GM13976 (cell line): ENCODE measurements around the gene PDE6G.
"Not testable (repeated sequence)": the region's sequence is repeated elsewhere in the genome, so short reads cannot be mapped to it uniquely, and the experiment has no call there.

Experiments
- DNase-seq: peaks from one replicate; pipeline ENCODE4 v3.0.0; 2012; ENCODE audit warnings: low spot score
- in situ Hi-C: fragments of 300-500 bp; cut with MboI; formaldehyde crosslinking; loops from one replicate; pipeline ENCODE4 v1.12.0; 2022; ENCODE audit warnings: low sequenced_read_pairs, mixed read lengths, inconsistent platforms; ENCODE audit not compliant: unreplicated experiment
- TF ChIP-seq, protein P1 (sequence below): IDR thresholded peaks from 2 replicates; pipeline ENCODE4 v1.5.1; 2012; ENCODE audit warnings: borderline replicate concordance, mild to moderate bottlenecking; ENCODE audit not compliant: insufficient read depth; ENCODE audit errors: extremely low read depth, missing control alignments, control extremely low read depth

The PDE6G gene

DNA sequence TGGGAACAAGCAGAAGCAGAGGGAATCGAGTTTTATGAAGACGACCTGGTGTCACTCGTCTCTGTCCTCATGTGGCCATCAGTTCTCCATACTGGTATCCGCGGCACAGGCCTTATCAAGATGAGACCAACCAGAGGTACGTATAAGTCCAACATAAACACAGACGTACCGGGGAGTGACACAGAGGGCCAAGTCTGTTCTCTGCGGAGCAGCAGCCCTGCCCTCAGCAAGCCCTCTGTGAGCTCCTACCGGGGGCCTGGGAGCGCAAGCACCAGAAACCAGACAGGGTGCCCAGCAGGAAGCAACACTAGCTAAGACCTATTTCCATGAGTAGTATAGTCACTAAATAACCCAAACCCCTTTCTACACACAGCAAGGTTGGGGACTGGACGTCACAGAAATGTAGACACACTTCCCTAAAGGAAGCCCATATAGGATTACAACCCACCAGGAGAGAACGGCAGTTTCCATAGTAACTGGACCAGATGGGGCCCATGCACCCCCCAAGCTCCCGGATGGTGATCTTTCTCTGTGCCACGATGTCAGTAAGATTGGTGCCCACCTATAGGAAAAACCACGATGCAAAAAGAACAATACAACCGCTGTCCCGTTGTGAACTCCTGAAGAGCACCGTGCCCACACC is 26.3 kb upstream of the PDE6G start:
- no peak for DNase-seq
- in situ Hi-C loops: no loop called here

DNA sequence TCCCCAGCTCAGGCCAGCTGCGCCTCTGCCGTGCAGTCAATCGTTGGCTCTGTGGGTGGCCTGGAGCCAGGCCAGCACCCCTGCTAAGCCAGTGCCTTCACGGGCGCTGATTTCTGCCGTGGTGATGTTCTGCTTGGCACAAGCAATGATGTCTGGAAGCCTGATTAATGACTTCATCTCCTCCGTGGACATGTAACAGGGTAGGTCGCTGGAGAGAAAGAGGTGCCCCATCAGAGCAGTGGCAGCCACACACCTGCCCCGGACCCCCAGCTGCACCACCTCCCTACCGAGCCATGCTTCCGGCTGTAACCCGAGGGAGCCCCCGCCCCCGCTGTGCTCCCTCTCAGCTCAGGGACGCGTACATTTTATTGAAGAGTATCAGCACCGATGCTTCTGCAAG is 25.3 kb upstream of the PDE6G start:
- DNase-seq: no peak
- TF ChIP-seq, protein P1, sequence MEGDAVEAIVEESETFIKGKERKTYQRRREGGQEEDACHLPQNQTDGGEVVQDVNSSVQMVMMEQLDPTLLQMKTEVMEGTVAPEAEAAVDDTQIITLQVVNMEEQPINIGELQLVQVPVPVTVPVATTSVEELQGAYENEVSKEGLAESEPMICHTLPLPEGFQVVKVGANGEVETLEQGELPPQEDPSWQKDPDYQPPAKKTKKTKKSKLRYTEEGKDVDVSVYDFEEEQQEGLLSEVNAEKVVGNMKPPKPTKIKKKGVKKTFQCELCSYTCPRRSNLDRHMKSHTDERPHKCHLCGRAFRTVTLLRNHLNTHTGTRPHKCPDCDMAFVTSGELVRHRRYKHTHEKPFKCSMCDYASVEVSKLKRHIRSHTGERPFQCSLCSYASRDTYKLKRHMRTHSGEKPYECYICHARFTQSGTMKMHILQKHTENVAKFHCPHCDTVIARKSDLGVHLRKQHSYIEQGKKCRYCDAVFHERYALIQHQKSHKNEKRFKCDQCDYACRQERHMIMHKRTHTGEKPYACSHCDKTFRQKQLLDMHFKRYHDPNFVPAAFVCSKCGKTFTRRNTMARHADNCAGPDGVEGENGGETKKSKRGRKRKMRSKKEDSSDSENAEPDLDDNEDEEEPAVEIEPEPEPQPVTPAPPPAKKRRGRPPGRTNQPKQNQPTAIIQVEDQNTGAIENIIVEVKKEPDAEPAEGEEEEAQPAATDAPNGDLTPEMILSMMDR: no peak
- in situ Hi-C loops: no loop called here

More for the DNA sequence above, 26.3 kb upstream of the PDE6G start:
- TF ChIP-seq, protein P1: no peak

GRCh38 chr17:81680150-81680549 is 23.8 kb upstream of the PDE6G start:
- in situ Hi-C loops: no loop called here
- DNase-seq: no peak
- TF ChIP-seq, protein P1: no peak

DNA sequence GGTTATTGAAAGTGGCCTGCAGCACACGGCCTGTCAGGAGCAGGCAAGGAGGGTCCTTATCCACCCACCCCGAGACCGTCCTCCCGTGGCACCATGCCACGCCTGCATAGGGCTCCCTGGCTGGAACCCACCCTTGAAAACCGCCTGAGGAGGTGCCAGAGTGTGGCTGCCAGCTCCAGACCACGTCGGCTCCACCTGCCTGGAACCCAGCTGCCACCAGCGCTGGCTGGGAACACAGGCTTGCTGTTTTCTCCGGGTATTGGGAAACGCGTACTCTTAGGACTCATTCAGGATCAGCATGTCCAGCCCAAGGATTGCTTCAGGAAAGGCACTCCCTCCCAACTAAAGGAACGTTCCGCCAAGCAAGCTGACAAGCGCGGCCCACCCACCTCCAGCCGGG is 20.6 kb upstream of the PDE6G start:
- DNase-seq: no peak
- in situ Hi-C loops: no loop called here
- TF ChIP-seq, protein P1: no peak

- TF ChIP-seq, protein P1: peak; percentile 34
- in situ Hi-C loops, DNase-seq: not testable (repeated sequence)
These were observed 19.3 kb upstream of the PDE6G start for GRCh38 chr17:81675515-81676221.

GRCh38 chr17:81673561-81674258 is 17.4 kb upstream of the PDE6G start:
- in situ Hi-C loops: no loop called here
- no peak for DNase-seq
- TF ChIP-seq, protein P1: no peak
